Naive thymus-derived CD4-positive, alpha-beta T cell (primary cell): ENCODE data around the gene JAKMIP1. TPM values are rescaled to one million over a fixed set of nuclear protein-coding genes. Genes with fewer than 3 reads are reported as not detected.

Source experiments
- ATAC-seq: fragments of 150-1000 bp; cut with Tn5 transposase; 2 replicates; pipeline ENCODE4 v1.10.0; 2021; ENCODE audit warnings: mild to moderate bottlenecking, moderate library complexity
- CTCF ChIA-PET: fragments of 350-600 bp; sonication (Branson Sonifier 250); formaldehyde crosslinking; loops from one replicate; lab custom pipeline; 2021; ENCODE audit warnings: antibody characterized with exemption; lab: Charles Lee
- POLR2A ChIA-PET: fragments of 350-600 bp; sonication (Branson Sonifier 250); formaldehyde crosslinking; loops from one replicate; lab custom pipeline; 2021; ENCODE audit warnings: antibody characterized with exemption, inconsistent platforms; lab: Charles Lee
- DNase-seq, 9 donors: peaks; one replicate each; pipeline versions ENCODE4 v3.0.0 to v3.0.0-alpha.2; 2020 to 2022; ENCODE audit warnings: mixed read lengths in 1 of 9
- H3K27ac ChIP-seq: one replicate; pipeline ENCODE4 v1.7.0; 2013; ENCODE audit warnings: mild to moderate bottlenecking, low read depth, low read length, moderate library complexity
- H3K27me3 ChIP-seq, 2 donors: one replicate each; pipeline ENCODE4 v1.7.0; 2013; ENCODE audit warnings: low read length in 2 of 2, mild to moderate bottlenecking in 2 of 2, moderate library complexity in 2 of 2; ENCODE audit not compliant: control insufficient read depth in 2 of 2, insufficient read depth in 2 of 2
- H3K36me3 ChIP-seq, 3 experiments: 1 replicate in 2 of 3; 2 replicates in 1 of 3; pipeline ENCODE4 v1.7.0; 2013; ENCODE audit warnings: low read length in 3 of 3, mild to moderate bottlenecking in 3 of 3, moderate library complexity in 1 of 3; ENCODE audit not compliant: insufficient read depth in 3 of 3, control insufficient read depth in 2 of 3
- H3K4me1 ChIP-seq, 2 donors: one replicate each; pipeline ENCODE4 v1.7.0; 2013; ENCODE audit warnings: low read length in 2 of 2, mild to moderate bottlenecking in 2 of 2, moderate library complexity in 1 of 2; ENCODE audit not compliant: control insufficient read depth in 2 of 2, insufficient read depth in 2 of 2
- H3K4me3 ChIP-seq: 2 replicates; pipeline ENCODE4 v1.7.0; 2013; ENCODE audit warnings: mild to moderate bottlenecking, low read length
- H3K9me3 ChIP-seq, 3 experiments: 1 replicate in 2 of 3; 2 replicates in 1 of 3; pipeline ENCODE4 v1.7.0; 2013; ENCODE audit warnings: low read length in 3 of 3; ENCODE audit not compliant: control insufficient read depth in 2 of 3
- H3K27ac Mint-ChIP-seq, 9 donors: one replicate each; pipeline ENCODE4 v1.8.0; 2020 to 2022; ENCODE audit warnings: mixed read lengths in 9 of 9, mild to moderate bottlenecking in 8 of 9, moderate library complexity in 5 of 9, inconsistent platforms in 2 of 9
- H3K27me3 Mint-ChIP-seq, 5 donors: one replicate each; pipeline ENCODE4 v1.8.0; 2021 to 2022; ENCODE audit warnings: mixed read lengths in 5 of 5, mild to moderate bottlenecking in 1 of 5
- H3K36me3 Mint-ChIP-seq, 5 donors: one replicate each; pipeline ENCODE4 v1.8.0; 2020 to 2022; ENCODE audit warnings: mixed read lengths in 5 of 5, mild to moderate bottlenecking in 3 of 5, inconsistent platforms in 1 of 5
- H3K4me1 Mint-ChIP-seq, 7 donors: one replicate each; pipeline ENCODE4 v1.8.0; 2020 to 2022; ENCODE audit warnings: mixed read lengths in 7 of 7, mild to moderate bottlenecking in 3 of 7, inconsistent platforms in 1 of 7
- H3K4me3 Mint-ChIP-seq, 10 donors: one replicate each; pipeline ENCODE4 v1.8.0; 2020 to 2022; ENCODE audit warnings: mild to moderate bottlenecking in 10 of 10, mixed read lengths in 10 of 10, moderate library complexity in 6 of 10, inconsistent platforms in 2 of 10
- H3K9me3 Mint-ChIP-seq, 11 donors: one replicate each; pipeline ENCODE4 v1.8.0; 2020 to 2022; ENCODE audit warnings: mixed read lengths in 11 of 11, mild to moderate bottlenecking in 4 of 11, inconsistent platforms in 1 of 11, moderate library complexity in 1 of 11
- intact Hi-C, 2 donors: fragments of 100-400 bp; cut with micrococcal nuclease; formaldehyde crosslinking; loops; one replicate each; pipeline ENCODE4 v1.15.1; 2023
- polyA plus RNA-seq, 2 donors: library from polyadenylated mRNA; unstranded; fragments of 300-500 nt; fragmentation: Illumina TruSeq; gene quantifications; one replicate each; pipeline ENCODE4 v1.2.3, GENCODE V29; 2021
- total RNA-seq, 6 experiments: library from RNA in 5 of 6; stranded (reverse) in 5 of 6; gene quantifications; 1 replicate in 5 of 6; 2 replicates in 1 of 6; pipeline ENCODE4 v1.2.3 and lab custom pipeline; 2021 to 2026

JAKMIP1 gene
- total and polyA plus RNA-seq, 7 experiments from 2014 or later = 0.21 to 15.3 (median 2.4) TPM; not detected in 3

DNA sequence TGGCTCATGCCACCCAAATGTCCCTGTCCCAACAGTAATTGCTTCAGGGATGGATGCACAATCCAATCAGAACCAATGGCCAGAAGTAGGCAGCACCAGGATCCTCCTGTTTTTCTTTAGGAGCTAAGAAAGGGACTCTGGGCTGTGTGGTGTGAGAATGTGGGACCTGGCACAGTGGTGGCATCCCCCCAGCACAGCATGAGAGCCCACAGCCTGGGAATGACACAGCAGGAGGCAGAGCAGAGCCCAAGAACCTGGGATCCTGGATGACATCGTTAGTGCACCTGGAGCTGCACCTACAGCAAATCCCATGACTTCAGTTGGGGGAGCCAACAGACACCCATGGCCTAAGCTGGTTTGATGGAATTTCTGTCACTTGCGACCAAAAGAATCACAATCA, 111.4 kb downstream of the JAKMIP1 start:
- H3K27me3 Mint-ChIP-seq = peaks cover 0 to 44% (median 10%) of the 10 kb centered on the region in 5 donors
- ChIA-PET CTCF (no interaction called here), POLR2A (no interaction called here)

DNA sequence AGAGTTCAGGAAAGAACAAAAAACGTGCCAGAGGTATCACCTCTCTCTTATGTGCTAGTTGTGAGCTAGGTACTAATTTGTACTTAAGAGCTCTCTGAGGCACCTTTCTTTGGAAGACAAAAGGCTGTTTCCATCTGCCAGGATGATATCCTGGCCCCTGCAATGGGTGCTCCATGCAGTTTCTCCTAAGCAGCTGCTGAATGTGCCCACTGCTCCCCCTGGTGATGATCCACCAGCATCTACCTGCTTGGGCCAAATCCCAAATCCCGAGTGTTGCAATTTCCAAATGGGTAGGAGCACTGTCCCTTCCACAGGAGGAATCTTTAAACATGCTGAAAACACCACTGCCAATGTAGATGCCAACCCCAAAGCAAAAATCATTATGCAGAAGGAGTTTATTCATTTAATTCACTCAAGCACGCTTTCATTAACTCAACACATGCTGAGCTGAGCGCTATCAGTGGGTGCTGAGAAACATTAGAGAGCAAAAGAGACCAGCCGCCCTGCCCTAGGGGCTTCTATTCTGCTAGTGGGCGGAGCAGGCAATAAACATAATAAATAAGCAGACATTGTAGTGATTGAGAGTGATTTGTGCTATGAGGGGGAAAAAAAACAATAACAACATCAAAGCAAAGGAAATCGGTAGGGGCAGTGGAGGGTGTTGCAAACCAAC, 112.5 kb downstream of the JAKMIP1 start:
- ATAC-seq (no peak), DNase-seq (no peak)
- Mint-ChIP-seq H3K4me3 (no peak overlapping the region), H3K27me3 (peaks cover 0 to 38% (median 8%) of the 10 kb centered on the region in 5 donors), H3K4me1 (peaks cover 0 to 8% (median 0%) of the 10 kb centered on the region in 7 donors), H3K36me3 (peaks cover 0 to 7% (median 0%) of the 10 kb centered on the region in 5 donors), H3K27ac (no peak overlapping the region), H3K9me3 (peaks cover 0 to 7% (median 0%) of the 10 kb centered on the region in 11 donors)
- Histone ChIP-seq H3K9me3 (no peaks in the 10 kb centered on the region), H3K27me3 (no peaks in the 10 kb centered on the region), H3K27ac (no peak overlapping the region), H3K4me1 (peaks cover 0 to 10% of the 10 kb centered on the region in 2 donors), H3K36me3 (no peaks in the 10 kb centered on the region), H3K4me3 (no peak overlapping the region)
- ChIA-PET POLR2A (no interaction called here), CTCF (no interaction called here)
- intact Hi-C loops = no loop called here

More for the DNA sequence above, 111.4 kb downstream of the JAKMIP1 start:
- H3K36me3 ChIP-seq = no peaks in the 10 kb centered on the region
- ATAC-seq (no peak), DNase-seq (no peak)
- no peaks in the 10 kb centered on the region for H3K9me3 ChIP-seq
- H3K27ac ChIP-seq = no peak overlapping the region
- Mint-ChIP-seq H3K4me1 (peaks cover 0 to 13% (median 0%) of the 10 kb centered on the region in 7 donors), H3K9me3 (peaks cover 0 to 7% (median 2%) of the 10 kb centered on the region in 11 donors), H3K4me3 (no peak overlapping the region), H3K36me3 (peaks cover 0 to 9% (median 0%) of the 10 kb centered on the region in 5 donors), H3K27ac (no peak overlapping the region)
- H3K27me3 ChIP-seq = no peaks in the 10 kb centered on the region
- peaks cover 0 to 10% of the 10 kb centered on the region in 2 donors for H3K4me1 ChIP-seq
- intact Hi-C loops = no loop called here
- H3K4me3 ChIP-seq = no peak overlapping the region

DNA sequence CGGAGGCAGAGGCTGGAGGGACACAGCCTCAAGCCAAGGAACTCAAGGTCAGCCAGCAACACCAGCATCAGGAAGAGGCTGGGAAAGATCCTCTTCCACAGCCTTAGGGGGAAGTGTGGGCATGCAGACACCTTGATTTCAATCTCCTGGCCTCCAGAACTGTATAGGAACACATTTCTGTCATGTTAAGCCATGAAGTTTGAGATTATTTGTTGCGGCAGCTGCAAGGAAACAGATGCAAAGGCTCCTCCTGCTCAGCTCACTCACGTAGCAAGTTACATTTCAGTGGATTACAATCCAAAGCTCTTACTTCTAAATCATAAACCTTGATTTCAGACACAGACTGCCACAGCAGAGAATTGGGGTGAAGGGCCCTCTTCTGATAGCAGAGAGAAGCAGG, 113.5 kb downstream of the JAKMIP1 start:
- H3K27me3 Mint-ChIP-seq = peaks cover 0 to 38% (median 8%) of the 10 kb centered on the region in 5 donors
- Histone ChIP-seq H3K36me3 (peaks cover 0 to 5% (median 0%) of the 10 kb centered on the region in 3 experiments), H3K9me3 (no peaks in the 10 kb centered on the region), H3K27ac (no peak overlapping the region), H3K27me3 (no peaks in the 10 kb centered on the region), H3K4me3 (no peak overlapping the region), H3K4me1 (peaks cover 0 to 5% of the 10 kb centered on the region in 2 donors)
- no peak overlapping the region for H3K27ac Mint-ChIP-seq
- DNase-seq (no peak), ATAC-seq (no peak)
- ChIA-PET CTCF (no interaction called here), POLR2A (no interaction called here)
- peaks cover 0 to 10% (median 0%) of the 10 kb centered on the region in 5 donors for H3K36me3 Mint-ChIP-seq
- no peak overlapping the region for H3K4me3 Mint-ChIP-seq
- intact Hi-C loops = no loop called here
- peaks cover 0 to 3% (median 0%) of the 10 kb centered on the region in 7 donors for H3K4me1 Mint-ChIP-seq
- peaks cover 0 to 8% (median 0%) of the 10 kb centered on the region in 11 donors for H3K9me3 Mint-ChIP-seq

DNA sequence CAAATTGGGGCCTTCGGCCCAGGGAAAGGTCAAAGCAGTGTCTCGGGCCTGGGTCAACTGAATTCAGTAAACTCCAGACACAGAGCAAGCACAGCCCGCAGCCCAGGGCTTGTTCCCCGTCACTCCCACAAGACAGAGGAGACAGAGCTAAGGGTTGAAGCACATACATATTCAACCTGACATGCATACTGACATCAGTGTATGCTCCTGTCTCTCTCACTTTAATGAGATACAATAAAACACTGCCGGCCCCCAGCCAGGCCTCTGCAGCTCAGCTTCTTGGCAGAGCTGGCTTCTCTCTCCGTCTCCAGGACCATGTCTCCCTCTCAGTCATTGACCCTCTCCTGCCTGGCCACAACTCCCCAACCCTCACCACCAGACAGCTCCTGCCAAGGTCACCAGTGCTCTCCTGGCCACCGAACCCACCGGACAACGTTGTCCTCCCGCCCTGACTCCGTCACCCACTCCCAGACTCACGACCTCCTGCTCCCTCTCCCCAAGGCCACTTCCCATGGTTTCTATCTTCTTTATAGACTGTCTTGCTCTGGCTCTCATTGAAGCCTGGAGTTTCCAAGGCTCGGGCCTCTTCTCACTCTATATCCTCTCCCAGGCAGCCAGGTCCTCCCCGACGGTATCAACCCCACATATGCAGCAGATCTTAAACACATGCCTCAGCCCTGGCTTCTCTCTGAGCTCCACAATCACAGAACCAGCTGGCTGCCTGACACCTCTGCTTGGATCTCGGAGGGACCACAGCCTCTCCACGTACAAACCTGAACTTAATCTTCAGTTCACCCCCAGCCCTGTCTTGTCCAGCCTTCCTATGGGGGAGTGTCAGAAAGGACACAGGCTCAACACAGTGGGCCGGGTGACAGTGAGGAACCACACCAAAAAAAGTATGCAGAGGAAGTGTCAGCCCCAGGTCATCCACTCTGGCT, 114.4 kb downstream of the JAKMIP1 start:
- POLR2A ChIA-PET = no interaction called here
- Histone ChIP-seq H3K27ac (no peak overlapping the region), H3K4me1 (no peaks in the 10 kb centered on the region), H3K27me3 (no peaks in the 10 kb centered on the region), H3K9me3 (no peaks in the 10 kb centered on the region), H3K36me3 (peaks cover 0 to 12% (median 0%) of the 10 kb centered on the region in 3 experiments), H3K4me3 (no peak overlapping the region)
- no peak overlapping the region for H3K4me3 Mint-ChIP-seq
- DNase-seq (no peak), ATAC-seq (no peak)
- intact Hi-C loops = no loop called here
- peaks cover 0 to 3% (median 0%) of the 10 kb centered on the region in 7 donors for H3K4me1 Mint-ChIP-seq
- CTCF ChIA-PET = no interaction called here
- peaks cover 0 to 29% (median 5%) of the 10 kb centered on the region in 5 donors for H3K27me3 Mint-ChIP-seq
- peaks cover 0 to 15% (median 0%) of the 10 kb centered on the region in 5 donors for H3K36me3 Mint-ChIP-seq
- peaks cover 0 to 8% (median 1%) of the 10 kb centered on the region in 11 donors for H3K9me3 Mint-ChIP-seq
- H3K27ac Mint-ChIP-seq = no peak overlapping the region

DNA sequence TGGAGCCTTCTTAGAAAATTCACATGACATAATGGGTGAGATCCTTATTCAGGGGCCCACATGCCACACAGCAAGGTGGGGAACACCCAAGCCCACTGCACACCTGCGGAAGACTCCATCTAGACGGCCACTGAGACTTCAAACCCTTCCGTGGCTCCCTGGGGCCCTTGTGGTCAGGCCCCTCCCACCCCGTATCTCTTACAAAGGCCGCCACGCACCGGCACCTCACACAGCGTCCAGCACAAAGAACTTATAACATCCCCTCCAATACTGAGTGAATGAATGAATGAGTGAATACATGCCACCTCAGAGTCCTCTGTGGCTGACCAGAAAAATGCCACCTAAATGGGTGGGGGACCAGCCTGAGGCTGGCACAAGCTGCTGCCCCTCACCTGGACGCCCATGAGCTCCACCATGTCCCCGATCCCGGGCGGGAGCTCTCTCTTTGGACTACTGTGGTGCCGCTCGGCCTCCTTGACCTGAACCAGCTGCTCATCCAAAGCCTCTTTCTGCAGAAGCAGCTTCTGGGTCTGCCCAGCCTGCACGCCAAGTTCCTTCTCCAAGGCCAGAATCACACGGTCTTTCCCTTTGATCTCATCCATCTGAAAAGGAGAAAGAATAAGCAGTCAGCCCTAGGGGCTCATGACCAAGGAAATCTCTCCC, 115.2 kb downstream of the JAKMIP1 start:
- ATAC-seq = no peak
- ChIA-PET POLR2A (no interaction called here), CTCF (no interaction called here)
- Histone ChIP-seq H3K9me3 (no peaks in the 10 kb centered on the region), H3K36me3 (peaks cover 0 to 12% (median 0%) of the 10 kb centered on the region in 3 experiments), H3K27ac (no peak overlapping the region), H3K4me3 (no peak overlapping the region), H3K27me3 (no peaks in the 10 kb centered on the region), H3K4me1 (no peaks in the 10 kb centered on the region)
- Mint-ChIP-seq H3K36me3 (peaks cover 0 to 21% (median 0%) of the 10 kb centered on the region in 5 donors), H3K27me3 (peaks cover 0 to 25% (median 0%) of the 10 kb centered on the region in 5 donors), H3K27ac (no peak overlapping the region), H3K4me1 (peaks cover 0 to 3% (median 0%) of the 10 kb centered on the region in 7 donors), H3K9me3 (peaks cover 0 to 7% (median 0%) of the 10 kb centered on the region in 11 donors), H3K4me3 (no peak overlapping the region)
- DNase-seq = no peak
- intact Hi-C loops = no loop called here

DNA sequence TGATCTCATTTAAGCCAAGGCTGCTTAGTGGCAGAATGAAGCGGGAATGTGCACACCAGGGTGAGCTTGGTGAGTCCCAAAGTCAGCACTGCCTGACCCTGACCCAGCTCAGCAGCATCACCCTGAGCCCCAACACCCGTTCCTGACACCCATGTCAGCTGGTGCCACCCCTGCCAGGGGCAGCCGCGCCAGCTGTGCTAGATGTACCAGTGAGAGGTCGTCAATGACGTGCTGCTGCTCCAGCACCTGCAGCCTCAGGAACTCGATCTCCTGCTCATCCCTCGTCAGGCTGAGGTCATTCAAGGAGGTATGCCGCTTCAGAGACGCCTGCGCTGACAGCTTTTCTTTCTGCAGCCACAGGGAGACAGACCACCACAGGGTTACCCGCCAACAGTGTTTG, 120.4 kb downstream of the JAKMIP1 start:
- no peaks in the 10 kb centered on the region for H3K4me1 Mint-ChIP-seq
- H3K36me3 Mint-ChIP-seq = peaks cover 0 to 27% (median 0%) of the 10 kb centered on the region in 5 donors
- H3K27me3 Mint-ChIP-seq = peaks cover 0 to 3% (median 0%) of the 10 kb centered on the region in 5 donors
- Histone ChIP-seq H3K4me1 (no peaks in the 10 kb centered on the region), H3K9me3 (no peaks in the 10 kb centered on the region), H3K27me3 (no peaks in the 10 kb centered on the region), H3K27ac (no peak overlapping the region), H3K36me3 (peaks cover 0 to 16% (median 0%) of the 10 kb centered on the region in 3 experiments), H3K4me3 (no peak overlapping the region)
- ChIA-PET CTCF (no interaction called here), POLR2A (no interaction called here)
- DNase-seq (no peak), ATAC-seq (no peak)
- intact Hi-C loops = no loop called here
- H3K4me3 Mint-ChIP-seq = no peak overlapping the region
- H3K27ac Mint-ChIP-seq = no peak overlapping the region
- peaks cover 0 to 4% (median 0%) of the 10 kb centered on the region in 11 donors for H3K9me3 Mint-ChIP-seq
